Adrenal gland (tissue), 5 donors: ENCODE measurements around the gene ARL9.

Experiments
- POLR2A ChIP-seq, 2 donors: fragments of 450-650 bp; IDR thresholded peaks; one replicate each; pipeline ENCODE4 v1.6.1; 2017; ENCODE audit warnings: antibody characterized with exemption in 2 of 2, mild to moderate bottlenecking in 2 of 2, moderate library complexity in 1 of 2
- TF ChIP-seq, protein P1 (sequence below), 6 experiments: fragments of 450-650 bp in 4 of 6; fragments of 200-600 bp in 2 of 6; sonication (generic) in 1 of 6; IDR thresholded peaks; 1 replicate in 5 of 6; 2 replicates in 1 of 6; pipeline versions ENCODE4 v1.5.1 to v1.8.0; 2016 to 2021; ENCODE audit warnings: antibody characterized with exemption in 6 of 6, mild to moderate bottlenecking in 2 of 6, moderate library complexity in 1 of 6
- donor health status: DM: no; HTN: no; CAD: no.

DNA sequence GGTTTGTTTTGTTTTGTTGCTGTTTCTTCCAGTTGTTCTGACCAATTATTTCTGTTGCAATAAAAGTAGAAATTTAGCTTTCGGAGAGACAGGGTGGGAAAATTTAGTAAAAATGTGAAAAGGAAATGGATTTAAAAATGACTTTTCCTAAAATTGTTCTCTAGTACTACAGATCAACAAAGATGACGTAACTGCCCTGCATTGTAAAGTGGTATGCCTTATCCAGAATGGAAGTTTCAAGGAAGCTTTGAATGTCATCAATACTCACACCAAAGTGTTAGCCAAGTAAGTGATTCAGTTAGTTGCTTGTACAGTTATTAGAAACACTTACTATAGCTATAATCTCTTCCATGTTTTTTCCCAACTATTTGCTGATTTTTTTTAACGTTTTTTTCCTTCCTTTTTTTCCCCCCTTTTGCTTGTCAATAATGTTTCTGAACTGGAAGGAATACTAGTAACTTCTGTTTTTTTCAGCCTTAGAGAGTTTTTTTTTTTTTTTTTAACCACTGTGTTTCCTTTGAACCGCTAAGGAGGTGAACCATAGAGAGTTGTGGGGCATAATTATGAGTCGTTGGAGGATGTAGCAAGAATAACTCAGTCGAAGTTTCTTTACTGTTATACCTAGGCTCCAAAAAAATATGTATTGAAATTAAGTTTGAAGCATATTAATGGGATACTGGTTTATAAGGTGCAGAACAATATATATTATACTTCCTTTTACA lies 35.9 kb upstream of the ARL9 start:
- TF ChIP-seq, protein P1, sequence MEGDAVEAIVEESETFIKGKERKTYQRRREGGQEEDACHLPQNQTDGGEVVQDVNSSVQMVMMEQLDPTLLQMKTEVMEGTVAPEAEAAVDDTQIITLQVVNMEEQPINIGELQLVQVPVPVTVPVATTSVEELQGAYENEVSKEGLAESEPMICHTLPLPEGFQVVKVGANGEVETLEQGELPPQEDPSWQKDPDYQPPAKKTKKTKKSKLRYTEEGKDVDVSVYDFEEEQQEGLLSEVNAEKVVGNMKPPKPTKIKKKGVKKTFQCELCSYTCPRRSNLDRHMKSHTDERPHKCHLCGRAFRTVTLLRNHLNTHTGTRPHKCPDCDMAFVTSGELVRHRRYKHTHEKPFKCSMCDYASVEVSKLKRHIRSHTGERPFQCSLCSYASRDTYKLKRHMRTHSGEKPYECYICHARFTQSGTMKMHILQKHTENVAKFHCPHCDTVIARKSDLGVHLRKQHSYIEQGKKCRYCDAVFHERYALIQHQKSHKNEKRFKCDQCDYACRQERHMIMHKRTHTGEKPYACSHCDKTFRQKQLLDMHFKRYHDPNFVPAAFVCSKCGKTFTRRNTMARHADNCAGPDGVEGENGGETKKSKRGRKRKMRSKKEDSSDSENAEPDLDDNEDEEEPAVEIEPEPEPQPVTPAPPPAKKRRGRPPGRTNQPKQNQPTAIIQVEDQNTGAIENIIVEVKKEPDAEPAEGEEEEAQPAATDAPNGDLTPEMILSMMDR (IDR thresholded peaks at IDR 0.05), result no peak
- no peak for TF ChIP-seq POLR2A (IDR thresholded peaks at IDR 0.05)
